NCI-H446 (cell line): ENCODE results near the gene DCAF8.
"Not testable (repeated sequence)": the region's sequence is repeated elsewhere in the genome, so short reads cannot be mapped to it uniquely, and the experiment has no call there.

Experiments
- DNase-seq, 2 experiments: peaks; one replicate each; lab custom pipeline; 2025; lab: John Stamatoyannopoulos, UW

The DCAF8 gene

DNA sequence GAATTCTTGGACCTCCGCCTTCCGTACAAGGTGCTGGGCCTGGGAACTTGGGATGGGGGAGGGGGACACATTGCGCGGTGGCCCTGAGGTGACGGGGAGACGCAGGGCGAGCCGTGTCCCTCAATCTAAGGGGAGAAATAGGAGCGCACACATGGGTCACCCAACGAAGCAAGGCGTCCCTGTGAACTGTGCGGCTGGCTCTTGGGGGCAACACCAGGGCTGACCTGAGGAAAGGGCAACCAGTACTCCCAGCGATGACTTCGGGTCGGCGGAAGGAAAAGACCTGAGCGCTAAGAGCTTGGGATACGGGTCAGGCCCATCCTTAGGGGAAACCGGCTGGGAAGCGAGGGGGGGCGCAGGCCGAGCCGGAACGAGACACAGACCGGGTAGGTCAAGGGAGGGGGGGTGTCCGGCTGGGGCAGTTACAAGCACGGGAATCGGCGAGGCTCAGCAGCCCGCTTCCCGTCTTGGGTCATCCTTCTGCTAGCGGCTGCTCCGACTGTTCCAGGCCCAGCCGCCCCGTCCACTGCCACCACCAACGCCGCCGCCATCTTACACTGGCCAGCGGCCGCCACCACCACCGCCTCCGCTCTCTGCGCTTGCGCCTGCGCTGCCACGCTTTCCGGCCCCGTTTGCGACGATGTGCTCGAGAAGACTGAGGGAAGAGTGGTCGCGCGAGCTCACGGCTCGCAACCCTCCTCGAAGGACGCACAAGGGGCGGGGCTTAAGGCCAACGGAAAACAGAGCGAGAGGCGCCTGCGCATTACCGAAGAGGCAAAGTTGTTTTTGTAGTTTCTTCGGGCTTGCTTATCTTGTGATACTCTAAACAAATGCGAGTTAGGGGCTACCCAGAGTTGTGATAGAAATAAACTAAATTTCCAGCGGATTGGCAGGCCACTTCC is at the start of gene DCAF8:
Gene DCAF8 (minus strand): TSS at position 657 of the 902 bp plus-strand sequence. CDS start 18,541 bp downstream, outside the sequence.
- peak; percentile 92 to 99 for DNase-seq

DNA sequence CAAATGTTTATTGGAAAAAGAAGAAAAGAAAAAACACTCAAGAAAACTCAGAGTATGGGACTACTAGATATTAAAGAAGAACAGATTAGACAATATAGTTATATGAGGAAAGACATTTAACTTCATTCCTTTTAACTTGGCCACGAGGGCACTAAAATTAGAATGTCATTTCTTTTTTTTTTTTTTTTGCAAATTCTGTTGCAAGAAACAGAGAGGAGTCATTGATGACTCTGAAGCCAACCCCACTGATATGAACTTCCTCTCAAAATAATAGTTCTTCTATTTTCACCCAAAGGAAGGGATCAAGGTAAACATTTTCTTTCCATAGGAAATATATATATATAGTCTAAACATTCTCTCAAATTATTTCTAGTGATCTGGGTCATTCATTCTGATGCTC is 47.2 kb upstream of the DCAF8 start:
- DNase-seq, result no peak

DNA sequence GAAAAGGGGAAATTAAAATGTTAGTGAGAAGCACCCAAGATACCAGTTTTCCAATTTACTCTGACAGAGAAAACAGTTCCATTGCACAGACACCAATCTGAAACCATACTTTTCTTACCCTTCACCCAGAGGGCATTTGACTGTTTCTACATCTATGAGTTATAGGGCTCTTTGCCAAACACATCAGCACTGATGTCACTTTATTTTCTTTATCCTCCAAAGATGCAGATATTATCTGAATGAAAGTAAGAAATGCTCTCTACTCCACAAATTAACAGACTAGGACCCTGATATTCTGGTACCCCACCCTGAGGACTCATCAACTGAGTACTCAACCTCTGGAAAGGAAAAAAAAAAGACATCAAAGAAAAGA is 46.8 kb upstream of the DCAF8 start:
- no peak for DNase-seq

DNA sequence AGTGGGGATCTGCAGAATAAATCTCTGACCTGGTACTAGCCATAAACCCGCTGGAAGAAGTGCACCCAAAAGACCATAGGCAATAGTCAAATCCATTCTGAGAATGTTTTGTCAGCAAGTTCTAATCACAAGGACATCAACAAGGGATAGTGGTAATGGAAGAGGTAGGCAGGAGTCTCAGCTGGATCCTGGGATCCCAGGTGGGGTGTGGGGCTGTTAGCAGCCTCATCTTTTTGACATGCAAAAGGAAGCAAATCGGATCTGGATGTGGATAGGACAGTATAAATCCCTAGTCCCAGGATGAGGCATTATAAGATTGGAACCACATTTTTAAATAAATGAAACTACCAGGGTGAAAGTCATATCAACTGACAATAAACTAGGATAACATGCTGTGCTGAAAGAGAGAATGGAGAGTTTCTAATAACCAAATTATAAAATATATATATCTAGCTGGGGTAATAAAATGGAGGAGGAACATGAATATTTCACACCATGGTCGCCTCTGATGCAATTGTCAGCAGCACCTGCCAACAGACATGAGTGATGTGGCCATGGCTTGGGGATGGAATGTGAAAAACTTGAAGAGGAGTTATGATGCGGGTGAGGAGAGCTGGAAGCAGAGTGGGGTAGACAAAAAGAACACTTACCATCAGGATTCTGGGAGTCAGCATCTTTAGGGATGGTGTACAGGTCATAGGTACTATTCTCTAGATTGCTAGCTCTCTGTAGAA is 46.3 kb upstream of the DCAF8 start:
- DNase-seq, result no peak

GRCh38 chr1:160307118-160307791 is 44.9 kb upstream of the DCAF8 start:
- peak; percentile 4 to 48 for DNase-seq

DNA sequence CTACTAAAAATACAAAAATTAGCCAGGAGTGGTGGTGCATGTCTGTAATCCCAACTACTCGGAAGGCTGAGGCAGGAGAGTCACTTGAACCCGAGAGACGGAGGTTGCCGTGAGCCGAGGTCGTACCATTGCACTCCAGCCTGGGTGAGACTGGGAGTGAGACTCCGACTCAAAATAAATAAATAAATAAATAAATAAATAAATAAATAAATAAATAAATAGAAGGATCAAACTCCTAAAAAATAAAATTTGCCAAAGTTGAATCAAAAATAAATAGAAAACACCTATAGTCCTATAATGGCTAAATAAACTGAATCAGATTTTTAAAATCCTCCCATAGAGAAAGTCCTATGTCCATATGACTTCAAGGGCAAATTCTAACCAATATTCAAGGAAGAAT is 37.8 kb upstream of the DCAF8 start:
- DNase-seq, result no peak

GRCh38 chr1:160296036-160296435 is 33.7 kb upstream of the DCAF8 start:
- DNase-seq, result no peak

- no peak for DNase-seq
Measured at GRCh38 chr1:160293020-160293968, 30.9 kb upstream of the DCAF8 start.

- DNase-seq, result peak in 1 of 2 experiments; percentile 69
Measured at GRCh38 chr1:160291248-160292220, 29.2 kb upstream of the DCAF8 start.

DNA sequence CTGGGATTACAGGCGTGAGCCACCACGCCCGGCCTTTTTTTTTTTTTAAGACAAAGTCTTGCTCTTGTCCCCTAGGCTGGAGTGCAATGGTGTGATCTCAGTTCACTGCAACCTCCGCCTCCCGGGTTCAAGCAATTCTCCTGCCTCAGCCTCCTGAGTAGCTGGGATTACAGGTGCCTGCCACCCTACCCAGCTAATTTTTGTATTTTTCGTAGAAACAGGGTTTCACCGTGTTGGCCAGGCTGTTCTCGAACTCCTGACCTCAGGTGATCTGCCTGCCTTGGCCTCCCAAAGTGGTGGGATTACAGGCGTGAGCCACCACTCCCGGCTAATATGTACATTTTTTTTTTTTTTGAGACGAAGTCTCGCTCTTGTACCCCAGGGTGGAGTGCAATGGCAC is 25.4 kb upstream of the DCAF8 start:
- DNase-seq, result not testable (repeated sequence)

DNA sequence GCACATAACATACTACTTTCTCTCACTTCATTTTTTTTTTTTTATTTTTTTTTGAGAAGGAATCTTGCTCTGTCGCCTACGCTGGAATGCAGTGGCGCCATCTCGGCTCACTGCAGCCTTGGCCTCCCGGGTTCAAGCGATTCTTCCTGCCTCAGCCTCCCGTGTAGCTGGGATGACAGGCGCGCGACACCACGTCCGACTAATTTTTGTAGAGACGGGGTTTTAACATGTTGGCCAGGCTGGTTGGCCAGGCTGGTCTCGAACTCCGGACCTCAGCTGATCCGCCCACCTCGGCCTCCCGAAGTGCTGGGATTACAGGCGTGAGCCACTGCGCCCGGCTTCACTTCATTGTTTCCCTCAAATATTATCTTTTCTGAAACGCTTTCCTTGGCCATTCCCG is 23.2 kb upstream of the DCAF8 start:
- no peak for DNase-seq

- peak; percentile 88 to 92 for DNase-seq
Measured at GRCh38 chr1:160284782-160285344, 22.5 kb upstream of the DCAF8 start, which contains the start of gene PEX19. PEX19 (minus strand) TSS chr1:160285133; CDS start chr1:160285124, 9 bp downstream.

DNA sequence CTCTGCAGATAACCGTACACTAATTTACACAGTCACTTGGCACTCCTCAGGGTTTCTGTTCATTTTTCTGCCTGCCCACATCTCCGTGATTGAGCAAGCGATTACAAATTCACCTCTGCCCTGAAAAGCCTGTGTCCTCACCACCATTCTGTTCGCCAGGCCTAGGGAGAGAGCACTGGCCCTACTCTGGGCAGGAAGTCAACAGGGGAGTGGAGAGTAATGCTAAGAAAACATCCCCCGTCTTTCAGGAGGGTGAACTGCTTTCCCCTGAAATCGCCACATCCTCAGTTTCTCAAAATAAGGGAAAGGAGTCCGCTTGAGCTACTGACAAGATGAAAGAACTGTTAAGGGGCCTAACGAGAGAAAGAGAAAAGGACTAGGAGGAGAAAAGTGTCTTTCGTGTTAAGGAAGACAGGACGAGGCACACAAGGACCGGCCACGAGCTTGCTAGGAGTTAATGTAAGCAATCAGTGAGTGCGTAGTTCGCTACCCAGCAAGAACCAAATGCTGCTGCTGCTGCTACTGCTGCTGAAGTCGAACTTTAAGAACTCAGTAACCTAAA is 22.0 kb upstream of the DCAF8 start:
- no peak for DNase-seq

DNA sequence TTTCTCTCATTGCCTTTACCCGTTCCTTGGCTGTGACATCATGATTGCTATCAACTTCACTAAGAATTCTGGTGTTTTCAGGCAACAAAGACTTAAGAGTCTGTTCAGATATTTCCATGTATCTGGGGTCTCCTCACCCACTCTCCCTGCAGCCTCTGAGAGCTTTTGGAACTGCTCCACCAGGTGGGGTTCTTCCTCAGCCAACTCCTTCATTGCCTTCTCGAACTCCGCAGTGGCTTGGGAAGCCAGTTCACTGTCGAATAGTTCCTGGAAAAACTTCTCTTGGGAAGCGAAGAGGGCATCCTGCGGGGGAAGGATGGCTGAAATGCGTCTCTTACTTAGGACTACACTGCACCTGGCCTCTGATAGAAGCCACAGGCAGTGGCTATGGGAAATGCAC is 20.5 kb upstream of the DCAF8 start:
- DNase-seq, result no peak

DNA sequence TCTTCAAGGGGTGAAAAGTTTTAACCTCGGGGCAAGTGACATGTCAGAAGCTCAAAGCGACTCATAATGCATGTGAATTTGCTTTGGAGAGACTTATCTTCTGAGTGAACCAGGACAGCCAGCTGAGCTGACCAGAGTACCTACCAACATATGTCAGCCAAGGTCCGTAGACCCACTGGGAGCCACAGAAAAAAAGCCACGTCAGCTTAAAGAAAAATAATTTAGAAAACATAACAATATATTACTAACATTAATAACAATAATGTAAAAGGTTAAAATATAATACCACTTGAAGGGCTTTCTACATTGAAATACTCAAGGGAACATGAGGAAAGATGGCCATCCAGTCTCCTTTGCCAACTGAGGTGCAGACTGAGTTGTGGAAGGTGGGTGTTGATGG is 15.6 kb upstream of the DCAF8 start:
- no peak for DNase-seq

GRCh38 chr1:160277330-160277729 is 15.0 kb upstream of the DCAF8 start:
- no peak for DNase-seq

DNA sequence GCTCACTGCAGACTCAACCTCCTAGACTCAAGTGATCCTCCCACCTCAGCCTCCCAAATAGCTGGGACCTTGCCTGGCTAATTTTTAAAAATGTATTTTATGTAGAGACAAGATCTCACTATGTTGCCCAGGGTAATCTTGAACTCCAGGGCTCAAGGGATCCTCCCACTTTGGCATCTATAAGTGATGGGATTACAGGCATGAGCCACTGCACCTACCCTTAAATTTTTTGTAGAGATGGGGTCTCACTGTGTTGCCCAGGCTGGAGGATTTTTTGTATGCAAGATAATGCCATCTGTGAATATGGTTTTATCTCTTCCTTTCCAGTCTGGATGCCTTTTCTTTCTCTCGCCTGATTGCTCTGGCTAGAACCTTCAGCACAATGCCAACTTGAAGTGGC is 8.7 kb upstream of the DCAF8 start:
- DNase-seq, result no peak

DNA sequence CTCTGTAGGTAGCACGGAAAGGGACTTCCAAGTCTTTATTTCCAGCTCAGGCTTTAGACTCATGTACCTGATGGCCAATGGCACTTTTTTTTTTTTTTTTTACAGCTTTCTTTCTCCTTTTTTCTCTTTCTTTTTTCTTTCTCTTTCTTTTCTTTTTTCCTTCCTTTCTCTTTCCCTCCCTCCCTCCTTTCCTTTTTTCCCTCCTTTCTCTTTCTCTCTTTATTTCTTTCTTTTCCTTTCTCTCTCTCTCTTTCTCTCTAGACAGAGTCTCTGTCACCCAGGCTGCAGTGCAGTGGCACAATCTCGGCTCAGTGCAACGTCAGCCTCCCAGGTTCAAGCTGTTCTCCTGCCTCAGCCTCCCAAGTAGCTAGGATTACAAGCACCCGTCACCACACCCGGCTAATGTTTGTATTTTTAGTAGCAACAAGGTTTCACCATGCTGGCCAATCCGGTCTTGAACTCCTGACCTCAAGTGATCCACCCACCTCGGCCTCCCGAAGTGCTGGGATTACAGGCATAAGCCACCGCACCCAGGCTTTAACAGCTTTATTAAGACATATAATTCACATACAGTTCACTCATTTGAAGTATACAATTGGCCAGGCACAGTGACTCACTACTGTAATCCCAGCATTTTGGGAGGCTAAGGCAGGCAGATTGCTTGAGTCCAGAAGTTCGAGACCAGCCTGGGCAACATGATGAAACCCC is 5.1 kb upstream of the DCAF8 start:
- no peak for DNase-seq

GRCh38 chr1:160264795-160265307 is 2.5 kb upstream of the DCAF8 start:
- no peak for DNase-seq
